Duodenal mucosa (tissue), 2 donors: ENCODE measurements around the gene TTLL10.
"Not testable (repeated sequence)": the region's sequence is repeated elsewhere in the genome, so short reads cannot be mapped to it uniquely, and the experiment has no call there.

Experiments used
- H3K27ac ChIP-seq: one replicate; pipeline ENCODE4 v1.7.0; 2013; ENCODE audit warnings: low read depth, low read length
- H3K27me3 ChIP-seq, 2 donors: one replicate each; pipeline ENCODE4 v1.7.0; 2013; ENCODE audit warnings: low read length in 2 of 2, control low read depth in 1 of 2; ENCODE audit not compliant: insufficient read depth in 2 of 2, control insufficient read depth in 1 of 2
- H3K36me3 ChIP-seq, 2 donors: one replicate each; pipeline ENCODE4 v1.7.0; 2013; ENCODE audit warnings: low read length in 2 of 2, control low read depth in 1 of 2; ENCODE audit not compliant: insufficient read depth in 2 of 2, control insufficient read depth in 1 of 2
- H3K4me1 ChIP-seq, 2 donors: one replicate each; pipeline ENCODE4 v1.7.0; 2013; ENCODE audit warnings: low read length in 2 of 2, control low read depth in 1 of 2; ENCODE audit not compliant: insufficient read depth in 2 of 2, control insufficient read depth in 1 of 2
- H3K4me3 ChIP-seq, 2 donors: one replicate each; pipeline ENCODE4 v1.7.0; 2013; ENCODE audit warnings: low read length in 2 of 2, low read depth in 1 of 2
- H3K9ac ChIP-seq, 2 donors: one replicate each; pipeline ENCODE4 v1.7.0; 2013; ENCODE audit warnings: low read length in 2 of 2, low read depth in 1 of 2
- H3K9me3 ChIP-seq, 2 donors: one replicate each; pipeline ENCODE4 v1.7.0; 2013; ENCODE audit warnings: low read length in 2 of 2, control low read depth in 1 of 2; ENCODE audit not compliant: control insufficient read depth in 1 of 2

TTLL10 gene

GRCh38 chr1:1141911-1142250 is 31.8 kb upstream of the TTLL10 start:
- H3K27ac ChIP-seq = no peak overlapping the region
- no peak overlapping the region for H3K4me3 ChIP-seq
- no peaks in the 10 kb centered on the region for H3K27me3 ChIP-seq
- no peak overlapping the region for H3K9ac ChIP-seq
- no peaks in the 10 kb centered on the region for H3K9me3 ChIP-seq
- H3K36me3 ChIP-seq = no peaks in the 10 kb centered on the region
- peaks cover 34 to 40% of the 10 kb centered on the region in 2 donors for H3K4me1 ChIP-seq

GRCh38 chr1:1142352-1142751 is 31.3 kb upstream of the TTLL10 start:
- H3K4me1 ChIP-seq = peaks cover 34 to 40% of the 10 kb centered on the region in 2 donors
- peak overlapping the region in 1 of 2 donors; percentile 32 for H3K9ac ChIP-seq

GRCh38 chr1:1142844-1143243 is 30.8 kb upstream of the TTLL10 start:
- H3K4me1 ChIP-seq = peaks cover 32 to 38% of the 10 kb centered on the region in 2 donors
- no peaks in the 10 kb centered on the region for H3K36me3 ChIP-seq
- H3K27ac ChIP-seq = no peak overlapping the region
- H3K9ac ChIP-seq = peak overlapping the region in 1 of 2 donors; percentile 32
- H3K9me3 ChIP-seq = no peaks in the 10 kb centered on the region
- H3K27me3 ChIP-seq = no peaks in the 10 kb centered on the region
- H3K4me3 ChIP-seq = no peak overlapping the region

More at GRCh38 chr1:1142352-1142751, 31.3 kb upstream of the TTLL10 start:
- not testable (repeated sequence) for H3K27ac ChIP-seq, H3K4me3 ChIP-seq, H3K9me3 ChIP-seq, H3K27me3 ChIP-seq, H3K36me3 ChIP-seq

GRCh38 chr1:1143636-1144035 is 30.0 kb upstream of the TTLL10 start:
- Histone ChIP-seq H3K9ac (peak overlapping the region; percentile 39 to 54), H3K27ac (peak overlapping the region; percentile 89), H3K4me1 (peaks cover 31 to 35% of the 10 kb centered on the region in 2 donors), H3K9me3 (no peaks in the 10 kb centered on the region), H3K36me3 (no peaks in the 10 kb centered on the region), H3K4me3 (no peak overlapping the region), H3K27me3 (no peaks in the 10 kb centered on the region)

- Histone ChIP-seq H3K9ac (peak overlapping the region; percentile 39 to 54), H3K4me3 (peak overlapping the region in 1 of 2 donors; percentile 32), H3K27me3 (no peaks in the 10 kb centered on the region), H3K27ac (peak overlapping the region; percentile 89), H3K9me3 (no peaks in the 10 kb centered on the region), H3K36me3 (no peaks in the 10 kb centered on the region), H3K4me1 (peaks cover 34 to 36% of the 10 kb centered on the region in 2 donors)
Observed at GRCh38 chr1:1144122-1144842, 29.4 kb upstream of the TTLL10 start.

GRCh38 chr1:1144843-1145546 is 28.7 kb upstream of the TTLL10 start:
- Histone ChIP-seq H3K9me3 (no peaks in the 10 kb centered on the region), H3K36me3 (no peaks in the 10 kb centered on the region), H3K4me3 (peak overlapping the region; percentile 22 to 32), H3K27me3 (no peaks in the 10 kb centered on the region), H3K4me1 (peaks cover 41 to 43% of the 10 kb centered on the region in 2 donors), H3K9ac (peak overlapping the region; percentile 39 to 54), H3K27ac (peak overlapping the region; percentile 89)

- Histone ChIP-seq H3K36me3 (no peaks in the 10 kb centered on the region), H3K27me3 (no peaks in the 10 kb centered on the region), H3K27ac (no peak overlapping the region), H3K9me3 (no peaks in the 10 kb centered on the region), H3K9ac (peak overlapping the region in 1 of 2 donors; percentile 39), H3K4me1 (peaks cover 45% of the 10 kb centered on the region in 2 donors), H3K4me3 (peak overlapping the region in 1 of 2 donors; percentile 22)
Observed at GRCh38 chr1:1145547-1145914, 28.1 kb upstream of the TTLL10 start.

- no peak overlapping the region for H3K9ac ChIP-seq
- no peaks in the 10 kb centered on the region for H3K27me3 ChIP-seq
- H3K4me1 ChIP-seq = peaks cover 45% of the 10 kb centered on the region in 2 donors
- H3K4me3 ChIP-seq = no peak overlapping the region
- H3K9me3 ChIP-seq = no peaks in the 10 kb centered on the region
- H3K27ac ChIP-seq = no peak overlapping the region
- H3K36me3 ChIP-seq = no peaks in the 10 kb centered on the region
Observed at GRCh38 chr1:1146026-1146425, 27.7 kb upstream of the TTLL10 start.

- H3K4me1 ChIP-seq = peaks cover 45% of the 10 kb centered on the region in 2 donors
- no peaks in the 10 kb centered on the region for H3K9me3 ChIP-seq
- H3K4me3 ChIP-seq = no peak overlapping the region
- no peak overlapping the region for H3K27ac ChIP-seq
- H3K27me3 ChIP-seq = no peaks in the 10 kb centered on the region
- no peak overlapping the region for H3K9ac ChIP-seq
- no peaks in the 10 kb centered on the region for H3K36me3 ChIP-seq
Observed at GRCh38 chr1:1146596-1146995, 27.1 kb upstream of the TTLL10 start.

- peaks cover 0 to 11% of the 10 kb centered on the region in 2 donors for H3K36me3 ChIP-seq
- no peak overlapping the region for H3K9ac ChIP-seq
- peaks cover 0 to 5% of the 10 kb centered on the region in 2 donors for H3K9me3 ChIP-seq
- H3K4me3 ChIP-seq = no peak overlapping the region
- no peaks in the 10 kb centered on the region for H3K27me3 ChIP-seq
- no peak overlapping the region for H3K27ac ChIP-seq
- H3K4me1 ChIP-seq = peaks cover 38 to 40% of the 10 kb centered on the region in 2 donors
Observed at GRCh38 chr1:1148061-1148460, 25.6 kb upstream of the TTLL10 start.
